ENCODE results near the gene TTC9.
"Not testable (repeated sequence)": the region's sequence is repeated elsewhere in the genome, so short reads cannot be mapped to it uniquely, and the experiment has no call there.

The TTC9 gene

DNA sequence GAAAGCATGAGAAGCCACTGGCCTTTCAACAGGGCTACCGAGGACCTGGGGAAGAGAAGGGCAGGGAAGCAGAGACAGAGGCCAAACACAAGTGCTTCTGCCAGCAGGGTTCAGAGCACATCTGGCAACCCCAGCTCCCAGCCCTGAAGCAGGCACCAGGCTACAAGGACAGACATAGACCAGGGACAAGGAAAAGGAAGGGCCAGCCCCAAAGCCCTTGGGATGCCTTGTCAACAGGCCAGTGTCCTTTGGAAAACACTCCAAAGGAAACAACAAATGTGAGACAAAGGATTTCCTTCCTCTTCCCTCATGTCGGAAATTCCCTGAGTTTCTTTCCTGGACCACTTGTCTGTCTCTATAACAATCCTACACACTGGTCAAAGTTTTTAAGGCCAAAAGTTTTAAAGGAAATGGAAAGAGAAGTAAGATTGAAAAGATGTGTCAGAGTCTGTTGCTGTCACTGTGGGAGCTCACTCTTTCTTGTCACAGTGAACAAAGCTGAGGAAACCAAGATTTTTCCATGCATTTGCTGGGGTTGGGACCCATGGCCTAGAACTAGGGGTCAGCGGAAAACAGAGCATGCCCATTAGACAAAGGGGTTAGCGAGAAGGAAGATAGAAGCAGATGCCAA is 59.4 kb downstream of the TTC9 start:
- Histone ChIP-seq H3K56ac (ENCODE audit: low read length) (no peak overlapping the region), H2BK120ac (ENCODE audit: low read depth, low read length) (no peak overlapping the region), H2BK15ac (replicated peaks; ENCODE audit: low read depth) (no peak overlapping the region), H4K5ac (ENCODE audit: low read length) (no peak overlapping the region), H3K4me2 (ENCODE audit: low read length) (no peak overlapping the region), H3K79me2 (ENCODE audit: control insufficient read depth, insufficient read depth, low read length) (no peaks in the 10 kb centered on the region), H3K23ac (ENCODE audit: low read length) (no peak overlapping the region), H3K4ac (ENCODE audit: low read depth, low read length) (no peak overlapping the region), H3K9ac (ENCODE audit: low read length) (no peak overlapping the region), H3K36me3 (ENCODE audit: control insufficient read depth, insufficient read depth, low read length) (no peaks in the 10 kb centered on the region), H3K27me3 (ENCODE audit: insufficient read depth, low read length, poor library complexity) (no peaks in the 10 kb centered on the region), H3K27ac (ENCODE audit: low read depth, low read length) (no peak overlapping the region), H3K79me1 (ENCODE audit: low read length) (no peaks in the 10 kb centered on the region), H2AK5ac (ENCODE audit: low read length) (no peak overlapping the region), H3K4me1 (ENCODE audit: control insufficient read depth, low read depth, low read length) (no peaks in the 10 kb centered on the region), H3K4me3 (ENCODE audit: low read length) (no peak overlapping the region), H2BK5ac (ENCODE audit: low read length) (no peak overlapping the region), H4K8ac (ENCODE audit: low read depth, low read length) (no peak overlapping the region), H3K18ac (ENCODE audit: low read length) (no peak overlapping the region)
- no peak for DNase-seq
- WGBS (ENCODE audit: extremely low coverage, insufficient coverage, low lambda C conversion rate) = no CpG with 5 or more reads among the region's 4 CpGs

DNA sequence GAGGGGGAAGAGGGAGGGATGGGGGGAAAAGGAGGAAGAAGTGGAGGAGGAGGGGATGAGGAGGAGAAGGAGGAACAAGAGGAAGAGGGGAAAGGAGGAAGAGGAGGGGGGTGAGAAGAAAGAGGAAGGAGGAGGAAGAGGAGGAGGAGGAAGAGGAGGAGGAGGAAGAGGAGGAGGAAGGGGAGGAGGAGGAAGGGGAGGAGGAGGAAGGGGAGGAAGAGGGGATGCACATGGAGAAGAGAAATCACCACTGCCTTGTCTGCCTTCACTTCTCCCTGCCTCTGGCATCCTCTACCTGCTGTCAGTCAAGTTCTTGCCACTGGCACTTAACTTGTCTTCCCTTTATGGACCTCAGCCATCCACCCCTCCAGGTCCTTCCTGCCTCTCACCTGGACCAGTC is 59.9 kb downstream of the TTC9 start:
- H2BK15ac ChIP-seq (replicated peaks; ENCODE audit: low read depth) = no peak overlapping the region
- H3K4me2 ChIP-seq (ENCODE audit: low read length) = no peak overlapping the region
- H2BK120ac ChIP-seq (ENCODE audit: low read depth, low read length) = no peak overlapping the region
- no peak overlapping the region for H3K4me3 ChIP-seq (ENCODE audit: low read length)
- no peaks in the 10 kb centered on the region for H3K27me3 ChIP-seq (ENCODE audit: insufficient read depth, low read length, poor library complexity)
- H3K23ac ChIP-seq (ENCODE audit: low read length) = no peak overlapping the region
- no peak overlapping the region for H4K5ac ChIP-seq (ENCODE audit: low read length)
- peaks cover 2% of the 10 kb centered on the region for H3K4me1 ChIP-seq (ENCODE audit: control insufficient read depth, low read depth, low read length)
- no peak overlapping the region for H3K56ac ChIP-seq (ENCODE audit: low read length)
- H3K36me3 ChIP-seq (ENCODE audit: control insufficient read depth, insufficient read depth, low read length) = no peaks in the 10 kb centered on the region
- no peak overlapping the region for H3K27ac ChIP-seq (ENCODE audit: low read depth, low read length)
- H2BK5ac ChIP-seq (ENCODE audit: low read length) = no peak overlapping the region
- no peak overlapping the region for H3K4ac ChIP-seq (ENCODE audit: low read depth, low read length)
- no peak for DNase-seq
- H3K79me2 ChIP-seq (ENCODE audit: control insufficient read depth, insufficient read depth, low read length) = no peaks in the 10 kb centered on the region
- no peak overlapping the region for H2AK5ac ChIP-seq (ENCODE audit: low read length)
- no peak overlapping the region for H3K18ac ChIP-seq (ENCODE audit: low read length)
- H3K9ac ChIP-seq (ENCODE audit: low read length) = no peak overlapping the region
- no peaks in the 10 kb centered on the region for H3K79me1 ChIP-seq (ENCODE audit: low read length)
- H4K8ac ChIP-seq (ENCODE audit: low read depth, low read length) = no peak overlapping the region

DNA sequence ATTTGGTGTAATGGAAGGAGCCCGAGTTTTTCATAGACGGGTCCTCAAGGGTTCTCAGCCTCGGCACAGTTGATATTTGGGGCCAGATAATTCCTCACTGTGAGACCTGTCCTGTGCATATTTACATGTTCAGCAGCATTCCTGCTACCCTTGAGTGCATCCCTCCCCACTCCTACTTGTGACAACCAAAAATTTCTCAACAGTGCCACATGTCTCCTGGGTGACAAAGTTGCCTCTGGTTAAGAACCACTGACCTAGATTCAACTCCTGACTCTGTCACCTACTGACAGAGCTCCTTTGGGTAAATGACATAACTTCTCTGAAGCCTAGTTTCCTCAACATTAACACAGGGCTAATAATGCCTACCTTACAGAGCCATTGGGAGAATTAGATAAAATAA is 60.4 kb downstream of the TTC9 start:
- Histone ChIP-seq H4K5ac (ENCODE audit: low read length) (no peak overlapping the region), H3K36me3 (ENCODE audit: control insufficient read depth, insufficient read depth, low read length) (no peaks in the 10 kb centered on the region), H3K56ac (ENCODE audit: low read length) (no peak overlapping the region), H3K23ac (ENCODE audit: low read length) (no peak overlapping the region), H3K27me3 (ENCODE audit: insufficient read depth, low read length, poor library complexity) (no peaks in the 10 kb centered on the region), H3K79me2 (ENCODE audit: control insufficient read depth, insufficient read depth, low read length) (no peaks in the 10 kb centered on the region), H2AK5ac (ENCODE audit: low read length) (no peak overlapping the region), H3K27ac (ENCODE audit: low read depth, low read length) (no peak overlapping the region), H3K79me1 (ENCODE audit: low read length) (no peaks in the 10 kb centered on the region), H2BK15ac (replicated peaks; ENCODE audit: low read depth) (no peak overlapping the region), H3K18ac (ENCODE audit: low read length) (no peak overlapping the region), H3K4me3 (ENCODE audit: low read length) (no peak overlapping the region), H4K8ac (ENCODE audit: low read depth, low read length) (no peak overlapping the region), H3K4me1 (ENCODE audit: control insufficient read depth, low read depth, low read length) (peaks cover 2% of the 10 kb centered on the region), H3K9ac (ENCODE audit: low read length) (no peak overlapping the region), H2BK120ac (ENCODE audit: low read depth, low read length) (no peak overlapping the region), H3K4me2 (ENCODE audit: low read length) (no peak overlapping the region), H2BK5ac (ENCODE audit: low read length) (no peak overlapping the region), H3K4ac (ENCODE audit: low read depth, low read length) (no peak overlapping the region)
- DNase-seq = no peak
- WGBS (ENCODE audit: extremely low coverage, insufficient coverage, low lambda C conversion rate) = no CpG with 5 or more reads among the region's 3 CpGs

DNA sequence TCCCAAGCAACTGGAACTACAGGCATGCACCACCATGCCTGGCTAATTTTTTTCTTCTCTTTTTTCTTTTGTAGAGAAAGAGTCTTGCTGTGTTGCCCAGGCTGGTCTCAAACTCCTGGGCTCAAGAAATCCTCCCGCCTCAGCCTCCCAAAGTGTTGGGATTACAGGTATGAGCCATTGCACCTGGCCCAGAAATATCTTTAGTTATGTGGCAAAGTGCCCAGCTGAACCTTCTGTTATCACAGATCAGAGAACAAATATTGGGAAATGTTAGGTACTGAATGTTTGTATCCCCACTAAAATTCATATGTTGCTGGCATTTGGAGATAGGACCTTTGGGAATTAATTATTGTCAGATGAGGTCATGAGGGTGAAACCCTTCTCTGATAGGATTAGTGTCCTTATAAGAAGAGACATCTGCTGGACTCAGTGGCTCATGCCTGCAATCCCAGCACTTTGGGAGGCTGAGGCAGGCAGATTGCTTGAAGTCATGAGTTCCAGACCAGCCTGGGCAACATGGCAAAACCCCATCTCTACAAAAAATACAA is 62.0 kb downstream of the TTC9 start:
- not testable (repeated sequence) for H3K27me3 ChIP-seq (ENCODE audit: insufficient read depth, low read length, poor library complexity); H3K4me1 ChIP-seq (ENCODE audit: control insufficient read depth, low read depth, low read length); H2BK15ac ChIP-seq (replicated peaks; ENCODE audit: low read depth); H3K23ac ChIP-seq (ENCODE audit: low read length); H3K79me2 ChIP-seq (ENCODE audit: control insufficient read depth, insufficient read depth, low read length); H3K4ac ChIP-seq (ENCODE audit: low read depth, low read length); H2BK5ac ChIP-seq (ENCODE audit: low read length); DNase-seq; H4K5ac ChIP-seq (ENCODE audit: low read length); H3K27ac ChIP-seq (ENCODE audit: low read depth, low read length); H4K8ac ChIP-seq (ENCODE audit: low read depth, low read length); H3K36me3 ChIP-seq (ENCODE audit: control insufficient read depth, insufficient read depth, low read length); H2AK5ac ChIP-seq (ENCODE audit: low read length); H3K79me1 ChIP-seq (ENCODE audit: low read length); H3K4me3 ChIP-seq (ENCODE audit: low read length); H3K4me2 ChIP-seq (ENCODE audit: low read length); H3K9ac ChIP-seq (ENCODE audit: low read length); H3K18ac ChIP-seq (ENCODE audit: low read length); H3K56ac ChIP-seq (ENCODE audit: low read length); H2BK120ac ChIP-seq (ENCODE audit: low read depth, low read length)
- WGBS (ENCODE audit: extremely low coverage, insufficient coverage, low lambda C conversion rate) = no CpG with 5 or more reads among the region's 1 CpG

DNA sequence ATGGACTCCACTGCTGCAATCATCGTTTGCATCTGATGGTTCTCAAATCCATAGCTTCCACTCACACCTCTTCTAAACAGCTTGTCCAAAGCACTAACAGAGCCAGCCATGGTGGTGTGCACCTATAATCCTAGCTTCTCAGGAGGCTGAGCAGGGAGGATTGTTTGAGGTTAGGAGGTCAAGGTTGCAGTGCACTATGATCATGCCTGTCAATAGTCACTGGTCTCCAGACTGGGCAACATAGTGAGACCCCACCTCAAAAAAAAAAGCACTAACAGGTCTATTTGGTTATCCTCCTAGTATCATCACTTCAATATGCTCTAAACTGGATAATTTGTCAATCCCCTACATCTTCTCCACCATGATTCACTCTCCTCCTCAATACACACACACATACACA is 63.2 kb downstream of the TTC9 start:
- no peaks in the 10 kb centered on the region for H3K79me2 ChIP-seq (ENCODE audit: control insufficient read depth, insufficient read depth, low read length)
- H3K4ac ChIP-seq (ENCODE audit: low read depth, low read length) = no peak overlapping the region
- no peak overlapping the region for H3K56ac ChIP-seq (ENCODE audit: low read length)
- H3K79me1 ChIP-seq (ENCODE audit: low read length) = no peaks in the 10 kb centered on the region
- no peak overlapping the region for H4K8ac ChIP-seq (ENCODE audit: low read depth, low read length)
- no peak overlapping the region for H3K23ac ChIP-seq (ENCODE audit: low read length)
- no peak overlapping the region for H2AK5ac ChIP-seq (ENCODE audit: low read length)
- no peak overlapping the region for H3K27ac ChIP-seq (ENCODE audit: low read depth, low read length)
- no peak overlapping the region for H4K5ac ChIP-seq (ENCODE audit: low read length)
- no peak overlapping the region for H3K4me2 ChIP-seq (ENCODE audit: low read length)
- no peak overlapping the region for H2BK15ac ChIP-seq (replicated peaks; ENCODE audit: low read depth)
- no peak overlapping the region for H2BK120ac ChIP-seq (ENCODE audit: low read depth, low read length)
- H3K36me3 ChIP-seq (ENCODE audit: control insufficient read depth, insufficient read depth, low read length) = no peaks in the 10 kb centered on the region
- no peak overlapping the region for H3K9ac ChIP-seq (ENCODE audit: low read length)
- H3K4me1 ChIP-seq (ENCODE audit: control insufficient read depth, low read depth, low read length) = peaks cover 11% of the 10 kb centered on the region
- H2BK5ac ChIP-seq (ENCODE audit: low read length) = no peak overlapping the region
- no peak for DNase-seq
- no peak overlapping the region for H3K4me3 ChIP-seq (ENCODE audit: low read length)
- no peak overlapping the region for H3K18ac ChIP-seq (ENCODE audit: low read length)
- no CpG with 5 or more reads among the region's 1 CpG for WGBS (ENCODE audit: extremely low coverage, insufficient coverage, low lambda C conversion rate)
- no peaks in the 10 kb centered on the region for H3K27me3 ChIP-seq (ENCODE audit: insufficient read depth, low read length, poor library complexity)

DNA sequence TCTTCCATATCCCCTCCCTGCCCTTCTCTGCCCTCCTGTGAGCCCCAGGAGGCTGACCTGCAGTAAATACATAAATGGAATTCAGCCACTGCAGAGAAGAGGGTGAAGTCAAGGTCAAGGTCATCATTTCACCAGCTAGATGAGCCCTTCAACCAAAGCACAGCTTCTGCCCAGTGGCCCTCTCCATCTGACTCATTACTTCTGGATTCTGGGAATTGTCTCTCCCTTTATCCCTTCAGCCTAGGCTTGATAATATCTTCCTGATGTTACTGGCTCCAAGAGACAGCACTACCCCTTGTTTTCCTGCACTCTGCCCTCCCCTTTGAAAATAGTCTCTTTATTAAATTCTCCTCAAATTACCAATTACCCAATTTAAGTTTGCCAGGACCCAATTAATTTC is 64.5 kb downstream of the TTC9 start:
- no peak overlapping the region for H3K18ac ChIP-seq (ENCODE audit: low read length)
- no peak overlapping the region for H3K27ac ChIP-seq (ENCODE audit: low read depth, low read length)
- DNase-seq = peak; percentile 10
- H2BK5ac ChIP-seq (ENCODE audit: low read length) = no peak overlapping the region
- no peak overlapping the region for H4K8ac ChIP-seq (ENCODE audit: low read depth, low read length)
- H3K4ac ChIP-seq (ENCODE audit: low read depth, low read length) = no peak overlapping the region
- no peaks in the 10 kb centered on the region for H3K36me3 ChIP-seq (ENCODE audit: control insufficient read depth, insufficient read depth, low read length)
- no peaks in the 10 kb centered on the region for H3K79me1 ChIP-seq (ENCODE audit: low read length)
- no peak overlapping the region for H3K4me2 ChIP-seq (ENCODE audit: low read length)
- no peak overlapping the region for H3K56ac ChIP-seq (ENCODE audit: low read length)
- H2AK5ac ChIP-seq (ENCODE audit: low read length) = no peak overlapping the region
- H3K4me1 ChIP-seq (ENCODE audit: control insufficient read depth, low read depth, low read length) = peaks cover 14% of the 10 kb centered on the region
- no peak overlapping the region for H3K4me3 ChIP-seq (ENCODE audit: low read length)
- no peak overlapping the region for H2BK15ac ChIP-seq (replicated peaks; ENCODE audit: low read depth)
- H4K5ac ChIP-seq (ENCODE audit: low read length) = no peak overlapping the region
- H3K27me3 ChIP-seq (ENCODE audit: insufficient read depth, low read length, poor library complexity) = no peaks in the 10 kb centered on the region
- H3K9ac ChIP-seq (ENCODE audit: low read length) = no peak overlapping the region
- H3K79me2 ChIP-seq (ENCODE audit: control insufficient read depth, insufficient read depth, low read length) = no peaks in the 10 kb centered on the region
- H2BK120ac ChIP-seq (ENCODE audit: low read depth, low read length) = no peak overlapping the region
- H3K23ac ChIP-seq (ENCODE audit: low read length) = no peak overlapping the region

Data from mesendoderm (in vitro differentiated cells).